LoVo (cell line): Measurements from ENCODE around the gene GPX4.

ENCODE experiments used
- DNase-seq: peaks from one replicate; pipeline ENCODE4 v3.0.0-alpha.2; 2016; ENCODE audit warnings: low spot score

The GPX4 gene

GRCh38 chr19:1131718-1132551 is 28.1 kb downstream of the GPX4 start:
- DNase-seq: peak; percentile 72

- DNase-seq: no peak
Measured at GRCh38 chr19:1132552-1133383, 29.0 kb downstream of the GPX4 start.

GRCh38 chr19:1133471-1133929 is 29.7 kb downstream of the GPX4 start:
- DNase-seq: no peak

DNA sequence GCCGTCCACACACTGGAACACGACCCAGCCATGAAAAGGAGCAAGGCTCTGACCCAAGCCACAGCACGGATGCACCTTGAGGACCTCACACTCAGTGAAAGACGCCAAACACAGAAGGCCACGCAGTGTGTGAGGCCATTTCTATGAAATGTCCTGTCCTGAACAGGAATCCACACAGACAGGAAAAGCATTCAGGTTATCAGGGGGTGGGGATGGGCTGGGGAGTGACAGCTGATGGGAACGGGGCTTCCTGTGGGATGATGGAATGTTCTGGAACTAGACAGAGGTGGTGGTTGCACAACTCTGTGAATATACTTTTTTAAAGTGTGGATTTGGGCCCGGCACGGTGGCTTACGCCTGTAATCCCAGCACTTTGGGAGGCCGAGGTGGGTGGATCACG is 30.6 kb downstream of the GPX4 start:
- DNase-seq: no peak

- DNase-seq: no peak
Measured at GRCh38 chr19:1135454-1135853, 31.7 kb downstream of the GPX4 start.

- DNase-seq: no peak
Measured at GRCh38 chr19:1136201-1136600, 32.4 kb downstream of the GPX4 start.

GRCh38 chr19:1136621-1137317 is 33.0 kb downstream of the GPX4 start:
- DNase-seq: no peak

- no peak for DNase-seq
Measured at GRCh38 chr19:1138121-1138520, 34.3 kb downstream of the GPX4 start.

- DNase-seq: no peak
Measured at GRCh38 chr19:1139126-1139525, 35.3 kb downstream of the GPX4 start.

- DNase-seq: no peak
Measured at GRCh38 chr19:1140272-1141027, 36.7 kb downstream of the GPX4 start.

GRCh38 chr19:1141944-1142343 is 38.1 kb downstream of the GPX4 start:
- DNase-seq: no peak

GRCh38 chr19:1143828-1144399 is 40.1 kb downstream of the GPX4 start:
- no peak for DNase-seq

GRCh38 chr19:1144741-1145140 is 40.9 kb downstream of the GPX4 start:
- no peak for DNase-seq

DNA sequence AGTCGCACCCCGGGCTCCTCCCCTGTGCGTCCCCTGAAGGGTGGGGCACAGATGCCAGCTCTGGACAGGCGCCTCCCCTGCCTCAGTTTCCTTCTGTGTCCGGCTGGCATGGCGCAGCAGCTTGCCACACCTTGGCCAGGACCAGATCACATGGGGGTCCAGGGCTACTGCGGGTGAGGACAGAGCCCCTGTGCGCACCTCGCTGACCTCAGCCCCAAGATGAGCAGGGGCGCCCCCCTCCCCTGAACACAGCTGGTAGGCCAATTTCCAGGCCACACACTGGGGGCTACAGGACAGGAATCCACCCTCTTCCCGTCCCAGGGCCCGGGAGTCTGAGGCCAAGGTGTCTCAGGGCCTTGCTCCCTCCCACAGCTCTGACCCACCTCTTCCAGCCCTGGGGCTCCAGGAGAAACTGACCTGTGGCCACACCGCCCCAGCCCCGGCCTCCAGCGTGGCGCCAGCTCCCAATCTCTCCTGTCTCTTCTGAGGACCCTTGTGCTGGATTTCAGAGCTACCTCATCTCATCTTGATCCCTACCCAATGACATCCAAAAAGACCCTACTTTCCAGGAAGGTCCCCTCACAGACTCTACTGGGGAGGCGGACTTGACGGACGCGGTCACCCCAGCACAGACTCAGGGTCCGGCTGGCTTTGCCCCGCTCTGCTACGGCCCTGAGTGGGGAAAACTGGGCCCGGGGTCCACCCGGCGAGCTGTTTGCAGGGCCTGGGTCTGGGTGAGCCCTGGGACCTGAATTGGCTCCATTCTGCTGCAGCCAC is 42.0 kb downstream of the GPX4 start:
- no peak for DNase-seq

DNA sequence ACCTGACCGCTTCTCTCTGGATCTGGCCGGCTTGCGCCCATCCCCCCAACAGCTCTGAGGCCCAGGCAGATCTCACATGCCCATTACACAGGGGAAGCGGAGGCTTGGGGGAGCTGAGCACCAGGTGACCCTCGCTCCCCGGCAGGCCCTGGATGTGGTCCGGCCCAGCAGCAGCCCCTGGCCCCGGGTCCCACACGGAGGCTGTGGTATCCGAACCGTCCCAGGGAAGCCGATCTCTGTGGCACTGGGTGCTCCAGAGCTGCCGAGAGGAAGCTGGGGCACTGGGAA is 42.6 kb downstream of the GPX4 start:
- no peak for DNase-seq

DNA sequence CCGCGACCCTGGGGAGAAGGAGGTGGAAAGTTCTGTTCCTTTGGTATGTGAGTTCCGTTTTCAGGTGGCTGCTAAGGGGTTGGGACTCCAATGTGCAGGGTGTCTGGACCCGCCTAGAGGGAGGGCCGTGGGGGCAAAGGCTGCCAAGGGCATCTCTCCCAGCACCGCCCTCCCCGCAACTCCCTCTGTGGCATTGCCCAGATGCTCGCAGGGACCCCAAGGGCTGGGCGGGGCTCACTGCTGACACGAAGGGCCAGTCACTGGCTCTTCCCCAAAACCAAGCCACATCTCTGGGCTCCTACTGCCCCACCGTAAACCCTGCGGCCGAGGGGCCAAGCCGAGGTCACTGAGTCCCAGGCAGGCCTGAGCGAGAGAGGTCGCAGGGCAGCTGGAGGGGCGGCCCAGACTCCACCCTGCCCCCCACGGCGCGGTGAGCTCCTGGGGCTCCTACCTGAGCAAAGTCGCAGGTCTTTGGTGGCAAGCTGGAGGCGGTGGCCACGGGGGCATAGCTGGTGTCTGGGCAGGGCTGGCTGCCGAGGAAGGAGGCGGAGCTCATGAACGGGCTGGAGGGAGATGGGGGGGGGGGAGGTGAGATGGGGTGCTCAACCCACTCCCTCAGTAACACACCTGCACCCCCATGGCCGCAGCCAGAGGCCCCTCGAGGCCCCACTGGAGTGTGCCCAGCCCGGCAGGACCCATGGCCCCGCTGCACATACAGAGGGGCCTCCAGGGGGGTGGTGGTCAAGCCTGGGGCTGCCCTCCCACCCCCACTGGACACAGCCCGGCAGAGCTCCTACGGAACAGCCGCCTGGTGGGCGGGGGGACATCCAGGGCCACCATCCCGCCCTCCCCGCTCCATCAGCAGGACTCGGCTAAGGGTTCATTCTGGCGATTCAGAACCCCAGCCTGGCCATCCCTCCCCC is 43.3 kb downstream of the GPX4 start:
- no peak for DNase-seq

GRCh38 chr19:1147934-1148549 is 44.2 kb downstream of the GPX4 start:
- no peak for DNase-seq

DNA sequence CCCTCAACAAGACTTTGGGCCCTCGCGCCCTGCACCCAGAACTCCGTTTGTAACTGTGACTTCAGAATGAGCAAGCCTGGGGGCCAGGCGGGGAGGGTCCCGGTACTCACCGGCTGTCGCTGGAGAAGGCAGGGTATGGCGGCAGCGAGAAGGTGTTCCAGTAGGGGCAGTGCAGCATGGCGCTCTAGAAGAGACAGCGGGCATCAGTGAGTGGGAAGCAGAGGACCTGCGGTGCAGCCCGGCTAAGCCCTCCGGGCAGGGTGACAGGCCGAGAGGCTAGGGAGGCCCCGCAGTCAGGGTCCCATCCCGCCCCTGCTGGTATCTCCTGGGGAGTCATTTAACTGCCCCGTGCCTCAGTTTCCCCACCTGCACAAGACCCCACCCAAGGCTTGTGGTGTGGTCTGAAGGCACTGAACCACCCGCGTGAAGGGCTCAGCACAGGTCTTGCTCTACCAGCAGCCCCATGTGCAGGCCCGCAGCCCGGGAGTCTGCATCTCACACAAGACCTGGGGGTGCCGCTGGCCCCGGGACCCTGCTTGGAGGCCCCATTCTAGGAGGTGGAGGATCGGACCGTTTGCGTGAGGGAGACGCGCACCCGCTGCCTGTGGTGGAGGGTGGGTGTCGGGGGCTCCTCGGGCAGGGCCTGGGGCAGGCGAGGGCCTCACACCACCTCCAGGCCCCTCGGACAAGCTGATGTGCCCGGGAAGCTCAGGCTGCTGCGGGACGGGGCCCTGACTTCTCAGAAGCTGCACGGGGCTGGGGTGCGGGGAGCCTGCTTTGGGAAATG is 45.7 kb downstream of the GPX4 start:
- no peak for DNase-seq
